ENCODE results near the gene OSBP2. TPM values are rescaled to one million over a fixed set of nuclear protein-coding genes. Genes with fewer than 3 reads are reported as not detected.

Gene OSBP2
- total RNA-seq, 1 experiment from 2014 or later: 6.2 TPM

GRCh38 chr22:30751529-30751928 lies 56.9 kb downstream of the OSBP2 start:
- no peak overlapping the region for H3K4me3 ChIP-seq (ENCODE audit: low read depth, low read length)
- no peaks in the 10 kb centered on the region for H3K36me3 ChIP-seq (ENCODE audit: control insufficient read depth, insufficient read depth, low read length)
- TF ChIP-seq, protein P1, sequence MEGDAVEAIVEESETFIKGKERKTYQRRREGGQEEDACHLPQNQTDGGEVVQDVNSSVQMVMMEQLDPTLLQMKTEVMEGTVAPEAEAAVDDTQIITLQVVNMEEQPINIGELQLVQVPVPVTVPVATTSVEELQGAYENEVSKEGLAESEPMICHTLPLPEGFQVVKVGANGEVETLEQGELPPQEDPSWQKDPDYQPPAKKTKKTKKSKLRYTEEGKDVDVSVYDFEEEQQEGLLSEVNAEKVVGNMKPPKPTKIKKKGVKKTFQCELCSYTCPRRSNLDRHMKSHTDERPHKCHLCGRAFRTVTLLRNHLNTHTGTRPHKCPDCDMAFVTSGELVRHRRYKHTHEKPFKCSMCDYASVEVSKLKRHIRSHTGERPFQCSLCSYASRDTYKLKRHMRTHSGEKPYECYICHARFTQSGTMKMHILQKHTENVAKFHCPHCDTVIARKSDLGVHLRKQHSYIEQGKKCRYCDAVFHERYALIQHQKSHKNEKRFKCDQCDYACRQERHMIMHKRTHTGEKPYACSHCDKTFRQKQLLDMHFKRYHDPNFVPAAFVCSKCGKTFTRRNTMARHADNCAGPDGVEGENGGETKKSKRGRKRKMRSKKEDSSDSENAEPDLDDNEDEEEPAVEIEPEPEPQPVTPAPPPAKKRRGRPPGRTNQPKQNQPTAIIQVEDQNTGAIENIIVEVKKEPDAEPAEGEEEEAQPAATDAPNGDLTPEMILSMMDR (IDR thresholded peaks at IDR 0.05; ENCODE audit: insufficient read depth in 1 of 2, low read depth in 1 of 2, low read length in 1 of 2, severe bottlenecking in 1 of 2, unreplicated experiment in 1 of 2): no peak
- intact Hi-C loops (cut with micrococcal nuclease; ENCODE audit: unreplicated experiment): loop anchor here (10.0 kb wide), 1 partner anchor 307 kb away; no protein-coding TSS in a partner anchor
- ChIA-PET CTCF (interaction anchor here (7.1 kb wide), 1 partner anchor 116 kb away, joined by 94 read pairs; the partner anchor contains the start of gene SLC35E4), POLR2A (no interaction called here)
- no peaks in the 10 kb centered on the region for H3K4me1 ChIP-seq
- H3K9me3 Mint-ChIP-seq (ENCODE audit: unreplicated experiment): no peaks in the 10 kb centered on the region
- H3K27ac Mint-ChIP-seq (ENCODE audit: unreplicated experiment): no peak overlapping the region
- H3K27me3 Mint-ChIP-seq (ENCODE audit: insufficient read depth, unreplicated experiment): peaks cover 5% of the 10 kb centered on the region
- DNase-seq: no peak
- no peaks in the 10 kb centered on the region for H3K36me3 Mint-ChIP-seq (ENCODE audit: insufficient read depth, unreplicated experiment)
- BruUV-seq (replicated peaks): no TSS peak
- no peaks in the 10 kb centered on the region for H3K9me3 ChIP-seq
- H3K4me1 Mint-ChIP-seq (ENCODE audit: low read depth, unreplicated experiment): peaks cover 12% of the 10 kb centered on the region
- H3K4me3 Mint-ChIP-seq (ENCODE audit: unreplicated experiment): no peak overlapping the region
- H3K27me3 ChIP-seq (replicated peaks; ENCODE audit: control insufficient read depth, insufficient read depth, low read length): no peaks in the 10 kb centered on the region

GRCh38 chr22:30752771-30753170 lies 58.1 kb downstream of the OSBP2 start:
- ChIA-PET POLR2A (no interaction called here), CTCF (interaction anchor here (7.1 kb wide), 1 partner anchor 118 kb away, joined by 94 read pairs; the partner anchor contains the start of gene SLC35E4)
- DNase-seq: no peak
- TF ChIP-seq, protein P1 (IDR thresholded peaks at IDR 0.05; ENCODE audit: insufficient read depth in 1 of 2, low read depth in 1 of 2, low read length in 1 of 2, severe bottlenecking in 1 of 2, unreplicated experiment in 1 of 2): no peak
- no peaks in the 10 kb centered on the region for H3K4me1 ChIP-seq
- no peaks in the 10 kb centered on the region for H3K9me3 ChIP-seq
- H3K4me3 ChIP-seq (ENCODE audit: low read depth, low read length): no peak overlapping the region
- H3K4me3 Mint-ChIP-seq (ENCODE audit: unreplicated experiment): no peak overlapping the region
- intact Hi-C loops (cut with micrococcal nuclease; ENCODE audit: unreplicated experiment): loop anchor here (10.0 kb wide), 1 partner anchor 308 kb away; no protein-coding TSS in a partner anchor
- peaks cover 7% of the 10 kb centered on the region for H3K4me1 Mint-ChIP-seq (ENCODE audit: low read depth, unreplicated experiment)
- no peaks in the 10 kb centered on the region for H3K36me3 ChIP-seq (ENCODE audit: control insufficient read depth, insufficient read depth, low read length)
- no peaks in the 10 kb centered on the region for H3K36me3 Mint-ChIP-seq (ENCODE audit: insufficient read depth, unreplicated experiment)
- H3K9me3 Mint-ChIP-seq (ENCODE audit: unreplicated experiment): no peaks in the 10 kb centered on the region
- no TSS peak for BruUV-seq (replicated peaks)
- no peaks in the 10 kb centered on the region for H3K27me3 ChIP-seq (replicated peaks; ENCODE audit: control insufficient read depth, insufficient read depth, low read length)
- H3K27me3 Mint-ChIP-seq (ENCODE audit: insufficient read depth, unreplicated experiment): peaks cover 7% of the 10 kb centered on the region
- H3K27ac Mint-ChIP-seq (ENCODE audit: unreplicated experiment): no peak overlapping the region

DNA sequence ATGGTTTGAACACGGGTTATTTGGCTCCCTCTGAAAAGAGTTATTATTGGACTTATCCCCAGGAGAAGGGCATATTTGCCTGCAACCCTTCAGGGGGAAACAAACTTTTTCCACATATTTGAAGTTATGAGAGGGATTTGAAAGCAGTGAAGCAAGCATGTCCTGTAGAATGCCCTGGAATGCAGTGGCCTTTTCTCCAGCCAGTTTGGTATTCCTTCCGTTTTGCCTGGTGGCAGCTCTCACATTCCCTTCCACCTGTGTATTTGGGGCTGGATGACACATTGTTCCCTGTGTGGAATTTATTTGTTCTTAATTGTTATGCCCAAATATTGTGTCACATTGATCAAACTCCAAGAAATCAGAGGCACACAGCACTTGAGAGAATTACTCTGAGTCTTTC lies 59.0 kb downstream of the OSBP2 start:
- ChIA-PET POLR2A (no interaction called here), CTCF (interaction anchor here (0.6 to 7.1 kb wide), 3 partner anchors 69 to 198 kb away, joined by 3 to 94 read pairs (median 4); partner anchors contain the start of gene SLC35E4)
- no peaks in the 10 kb centered on the region for H3K36me3 Mint-ChIP-seq (ENCODE audit: insufficient read depth, unreplicated experiment)
- no peak overlapping the region for H3K27ac Mint-ChIP-seq (ENCODE audit: unreplicated experiment)
- H3K4me1 Mint-ChIP-seq (ENCODE audit: low read depth, unreplicated experiment): peaks cover 6% of the 10 kb centered on the region
- TF ChIP-seq, protein P1 (IDR thresholded peaks at IDR 0.05; ENCODE audit: insufficient read depth in 1 of 2, low read depth in 1 of 2, low read length in 1 of 2, severe bottlenecking in 1 of 2, unreplicated experiment in 1 of 2): no peak
- Histone ChIP-seq H3K36me3 (ENCODE audit: control insufficient read depth, insufficient read depth, low read length) (no peaks in the 10 kb centered on the region), H3K4me1 (no peaks in the 10 kb centered on the region), H3K9me3 (no peaks in the 10 kb centered on the region), H3K27me3 (replicated peaks; ENCODE audit: control insufficient read depth, insufficient read depth, low read length) (no peaks in the 10 kb centered on the region), H3K4me3 (ENCODE audit: low read depth, low read length) (no peak overlapping the region)
- no peak overlapping the region for H3K4me3 Mint-ChIP-seq (ENCODE audit: unreplicated experiment)
- H3K27me3 Mint-ChIP-seq (ENCODE audit: insufficient read depth, unreplicated experiment): peaks cover 8% of the 10 kb centered on the region
- BruUV-seq (replicated peaks): no TSS peak
- no peaks in the 10 kb centered on the region for H3K9me3 Mint-ChIP-seq (ENCODE audit: unreplicated experiment)
- DNase-seq: no peak
- intact Hi-C loops (cut with micrococcal nuclease; ENCODE audit: unreplicated experiment): loop anchor here (10.0 kb wide), 1 partner anchor 309 kb away; no protein-coding TSS in a partner anchor
